HG03103 (cell line): ENCODE data around the gene MIA3.
A peak's percentile ranks its signal among the peaks of the same experiment; 100 is the strongest.
"Not testable (repeated sequence)": the region's sequence is repeated elsewhere in the genome, so short reads cannot be mapped to it uniquely, and the experiment has no call there.

Experiments used
- ATAC-seq: cut with Tn5 transposase; IDR thresholded peaks from one replicate; pipeline ENCODE4 v1.9.1; 2021; ENCODE audit warnings: low read depth; ENCODE audit not compliant: unreplicated experiment

The MIA3 gene

GRCh38 chr1:222618001-222618879 is at the start of gene MIA3:
TSS of gene MIA3 (plus strand) at chr1:222618097. CDS start at chr1:222618111, 14 bp downstream.
- ATAC-seq: peak; percentile 58

- ATAC-seq: no peak
These were observed 47.1 kb upstream of the MIA3 start for GRCh38 chr1:222570837-222571236.

- ATAC-seq: no peak
These were observed 38.6 kb upstream of the MIA3 start for GRCh38 chr1:222579316-222579715.

GRCh38 chr1:222582099-222582774 is 35.7 kb upstream of the MIA3 start:
- ATAC-seq: peak; percentile 47

GRCh38 chr1:222583079-222583478 is 34.8 kb upstream of the MIA3 start:
- peak; percentile 83 for ATAC-seq

GRCh38 chr1:222586842-222587241 is 31.1 kb upstream of the MIA3 start:
- no peak for ATAC-seq

GRCh38 chr1:222588135-222588534 is 29.8 kb upstream of the MIA3 start:
- no peak for ATAC-seq

GRCh38 chr1:222589462-222590302 is 28.2 kb upstream of the MIA3 start, which contains the start of gene TAF1A:
TSS of gene TAF1A (minus strand) at chr1:222589933.
- ATAC-seq: peak; percentile 98

- ATAC-seq: no peak
These were observed 25.7 kb upstream of the MIA3 start for GRCh38 chr1:222592171-222592570.

GRCh38 chr1:222594789-222595188 is 23.1 kb upstream of the MIA3 start:
- no peak for ATAC-seq

- ATAC-seq: no peak
These were observed 21.2 kb upstream of the MIA3 start for GRCh38 chr1:222596696-222597095.

- ATAC-seq: no peak
These were observed 17.6 kb upstream of the MIA3 start for GRCh38 chr1:222600281-222600680.

- no peak for ATAC-seq
These were observed 16.6 kb upstream of the MIA3 start for GRCh38 chr1:222601257-222601656.

- no peak for ATAC-seq
These were observed 11.1 kb upstream of the MIA3 start for GRCh38 chr1:222606757-222607156.

GRCh38 chr1:222609111-222609510 is 8.8 kb upstream of the MIA3 start:
- ATAC-seq: not testable (repeated sequence)

GRCh38 chr1:222610728-222611127 is 7.2 kb upstream of the MIA3 start:
- no peak for ATAC-seq

- no peak for ATAC-seq
These were observed 4.3 kb upstream of the MIA3 start for GRCh38 chr1:222613627-222614026.

GRCh38 chr1:222616525-222616924 is 1.4 kb upstream of the MIA3 start:
- no peak for ATAC-seq

- peak; percentile 76 for ATAC-seq
These were observed 438 bp upstream of the MIA3 start for GRCh38 chr1:222617367-222617951.

GRCh38 chr1:222618880-222619596 is 1.1 kb downstream of the MIA3 start:
- ATAC-seq: no peak
